GM12801 (cell line): Measurements from ENCODE around the gene FAM234A.

Experiments used
- TF ChIP-seq, protein P1 (sequence below): IDR thresholded peaks from one replicate; pipeline ENCODE4 v1.5.1; 2011; ENCODE audit warnings: control low read depth; ENCODE audit not compliant: insufficient read length; ENCODE audit errors: extremely low read depth

The FAM234A gene

GRCh38 chr16:228151-228851 is 6.3 kb upstream of the FAM234A start:
- TF ChIP-seq, protein P1, sequence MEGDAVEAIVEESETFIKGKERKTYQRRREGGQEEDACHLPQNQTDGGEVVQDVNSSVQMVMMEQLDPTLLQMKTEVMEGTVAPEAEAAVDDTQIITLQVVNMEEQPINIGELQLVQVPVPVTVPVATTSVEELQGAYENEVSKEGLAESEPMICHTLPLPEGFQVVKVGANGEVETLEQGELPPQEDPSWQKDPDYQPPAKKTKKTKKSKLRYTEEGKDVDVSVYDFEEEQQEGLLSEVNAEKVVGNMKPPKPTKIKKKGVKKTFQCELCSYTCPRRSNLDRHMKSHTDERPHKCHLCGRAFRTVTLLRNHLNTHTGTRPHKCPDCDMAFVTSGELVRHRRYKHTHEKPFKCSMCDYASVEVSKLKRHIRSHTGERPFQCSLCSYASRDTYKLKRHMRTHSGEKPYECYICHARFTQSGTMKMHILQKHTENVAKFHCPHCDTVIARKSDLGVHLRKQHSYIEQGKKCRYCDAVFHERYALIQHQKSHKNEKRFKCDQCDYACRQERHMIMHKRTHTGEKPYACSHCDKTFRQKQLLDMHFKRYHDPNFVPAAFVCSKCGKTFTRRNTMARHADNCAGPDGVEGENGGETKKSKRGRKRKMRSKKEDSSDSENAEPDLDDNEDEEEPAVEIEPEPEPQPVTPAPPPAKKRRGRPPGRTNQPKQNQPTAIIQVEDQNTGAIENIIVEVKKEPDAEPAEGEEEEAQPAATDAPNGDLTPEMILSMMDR, result no peak

DNA sequence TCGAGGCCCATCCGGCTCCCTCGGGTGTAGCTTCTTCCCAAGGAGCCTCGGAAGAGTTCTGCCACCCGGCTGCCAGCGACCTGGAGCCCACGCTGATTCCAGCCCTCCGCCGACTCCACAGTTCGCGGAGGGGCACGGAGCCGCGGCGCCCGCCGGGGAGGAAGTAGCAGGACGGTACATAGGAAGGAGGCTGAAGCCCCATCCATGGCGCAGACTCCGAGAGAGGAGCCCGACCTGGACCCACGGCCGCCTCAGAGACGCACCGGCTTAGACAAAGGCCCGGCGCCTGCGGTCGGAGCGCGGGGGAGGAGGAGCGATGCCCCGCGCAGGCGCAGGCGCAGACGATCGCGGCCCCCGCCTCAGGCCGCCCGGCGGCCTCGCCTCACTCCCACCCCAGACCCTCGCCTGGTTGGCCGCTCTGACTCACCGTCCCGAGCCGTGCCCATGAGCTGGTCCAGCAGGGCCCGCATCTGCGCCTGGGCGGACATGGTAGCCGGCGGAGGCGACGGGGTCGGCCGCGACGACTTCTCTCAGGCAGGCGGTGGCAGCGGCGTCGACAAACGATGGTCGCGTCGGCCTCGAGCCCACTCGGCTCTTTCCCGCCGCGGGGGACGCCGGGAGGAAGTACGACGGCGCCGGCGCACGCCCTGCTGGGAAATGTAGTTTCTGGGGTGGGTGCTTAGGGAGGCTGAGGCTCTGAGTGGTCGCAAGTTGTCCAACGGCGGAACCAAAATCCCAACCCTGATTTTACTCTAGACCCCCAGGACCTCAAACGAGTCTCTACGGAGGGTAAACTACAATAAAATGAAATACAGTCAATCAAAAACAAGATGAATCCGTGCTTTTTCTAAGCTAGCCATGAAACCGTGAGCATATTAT is 5.5 kb upstream of the FAM234A start, which contains the start of gene LUC7L:
TSS of gene LUC7L (minus strand) at position 598 of the 879 bp plus-strand sequence. CDS start at position 488, 110 bp downstream.
- TF ChIP-seq, protein P1, result no peak

DNA sequence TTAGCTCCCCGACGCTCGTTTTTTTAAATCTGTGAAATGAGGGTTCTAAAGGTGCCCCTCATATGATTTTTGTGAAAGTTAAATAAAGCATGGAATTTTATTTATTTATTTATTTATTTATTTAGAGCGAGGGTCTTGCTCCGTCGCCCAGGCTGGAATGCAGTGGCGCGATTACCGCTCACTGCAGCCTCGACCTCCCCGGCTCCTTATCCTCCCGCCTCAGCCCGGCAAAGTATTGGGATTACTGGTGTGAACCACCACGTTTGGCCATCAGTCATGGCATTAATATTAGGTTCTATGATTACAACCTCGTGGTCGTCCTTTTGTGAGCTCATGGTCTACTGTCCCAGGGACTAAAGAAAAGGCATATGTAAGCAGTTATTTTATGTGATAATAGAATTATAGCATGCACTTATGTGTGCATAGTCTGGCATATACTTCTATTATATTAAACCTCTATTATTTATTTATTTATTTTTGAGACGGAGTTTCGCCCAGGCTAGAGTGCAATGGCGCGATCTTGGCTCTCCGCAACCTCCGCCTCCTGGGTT is 4.8 kb upstream of the FAM234A start:
- TF ChIP-seq, protein P1, result no peak

DNA sequence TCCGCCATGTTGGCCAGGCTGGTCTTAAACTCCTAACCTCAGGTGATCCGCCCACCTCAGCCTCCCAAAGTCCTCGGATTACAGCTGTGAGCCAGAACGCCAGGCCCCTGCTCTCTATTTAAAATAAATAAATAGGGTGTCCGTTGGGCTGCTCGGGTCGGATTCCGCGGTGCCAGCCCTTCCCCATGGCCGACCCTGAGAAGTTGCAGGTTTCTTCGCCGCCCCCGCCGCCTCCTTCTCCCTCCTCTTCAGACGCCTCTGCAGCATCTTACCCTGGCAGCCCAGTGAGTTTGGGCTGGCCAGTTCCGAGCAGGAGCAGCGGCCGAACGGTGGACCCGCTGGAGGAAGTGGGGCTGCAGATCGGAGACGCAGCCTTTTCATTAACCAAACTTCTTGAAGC is 3.7 kb upstream of the FAM234A start:
- TF ChIP-seq, protein P1, result no peak

DNA sequence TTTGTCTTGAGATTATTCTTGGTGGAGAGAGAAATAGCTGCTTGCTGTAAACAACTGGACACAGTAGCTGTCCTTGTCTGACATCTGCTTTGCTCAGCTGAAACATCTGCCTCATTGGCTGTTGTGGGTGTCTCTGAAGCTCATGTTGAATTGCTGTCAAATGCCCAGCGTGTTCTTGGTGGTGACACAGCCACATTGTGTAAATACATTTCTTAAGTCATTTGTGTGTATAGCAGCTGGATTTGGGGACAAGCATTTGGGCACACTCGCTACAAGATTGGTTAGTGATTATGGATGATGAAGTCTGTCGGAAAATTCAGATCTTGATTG is 5.3 kb downstream of the FAM234A start:
- TF ChIP-seq, protein P1, result no peak

DNA sequence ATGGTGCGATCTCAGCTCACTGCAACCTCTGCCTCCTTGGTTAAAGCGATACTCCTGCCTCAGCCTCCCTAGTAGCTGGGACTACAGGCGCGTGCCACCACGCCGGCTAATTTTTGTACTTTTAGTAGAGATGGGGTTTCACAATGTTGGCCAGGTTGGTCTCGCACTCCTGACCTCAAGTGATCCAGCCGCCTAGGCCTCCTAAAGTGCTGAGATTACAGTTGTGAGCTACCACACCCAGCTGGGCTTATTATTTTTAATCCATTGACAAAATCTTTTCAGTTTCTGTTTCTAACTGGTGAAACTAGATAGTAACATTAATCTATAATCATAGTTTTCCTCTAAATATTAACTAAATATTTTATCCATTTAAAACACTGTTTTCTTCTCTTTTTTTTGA is 5.9 kb downstream of the FAM234A start:
- TF ChIP-seq, protein P1, result no peak

DNA sequence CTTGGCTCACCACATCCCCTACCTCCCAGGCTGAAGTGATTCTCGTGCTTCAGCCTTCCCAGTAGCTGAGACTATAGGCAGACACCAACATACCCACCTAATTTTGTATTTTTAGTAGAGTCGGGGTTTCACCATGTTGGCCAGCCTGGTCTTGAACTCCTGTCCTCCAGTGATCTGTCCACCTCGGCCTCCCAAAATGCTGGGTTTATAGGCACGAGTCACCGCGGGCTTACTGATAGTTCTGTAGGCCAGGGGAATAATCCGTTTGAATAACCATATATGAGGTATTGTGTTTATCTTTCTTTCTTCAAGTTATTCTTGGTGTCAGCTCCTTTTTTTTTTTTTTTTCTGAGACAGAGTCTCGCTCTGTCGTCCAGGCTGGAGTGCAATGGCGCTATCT is 7.7 kb downstream of the FAM234A start:
- TF ChIP-seq, protein P1, result no peak
